WTC11 (cell line): ENCODE results near the gene CYP2B6. TPM values are rescaled to one million over a fixed set of nuclear protein-coding genes. Genes with fewer than 3 reads are reported as not detected.

Source experiments
- ATAC-seq: fragments of 200-7000 bp; cut with Tn5 transposase; 2 replicates; pipeline ENCODE4 v1.10.0; 2021; ENCODE audit warnings: mild to moderate bottlenecking, moderate library complexity
- CTCF ChIA-PET: fragments of 300-600 bp; sonication (Branson Sonifier 250); formaldehyde crosslinking; loops from one replicate; lab custom pipeline; 2021; ENCODE audit warnings: antibody characterized with exemption; lab: Charles Lee
- POLR2A ChIA-PET: fragments of 350-600 bp; sonication (Branson Sonifier 250); formaldehyde crosslinking; loops from one replicate; lab custom pipeline; 2021; ENCODE audit warnings: antibody characterized with exemption; lab: Charles Lee
- DNase-seq: peaks from one replicate; pipeline ENCODE4 v3.0.0; 2021; ENCODE audit warnings: low spot score
- H3K27ac Mint-ChIP-seq: 2 replicates; pipeline ENCODE4 v1.8.0; 2021; ENCODE audit warnings: mixed read lengths
- H3K27me3 Mint-ChIP-seq: 2 replicates; pipeline ENCODE4 v1.8.0; 2021; ENCODE audit warnings: low read depth, mild to moderate bottlenecking, moderate library complexity, mixed read lengths
- H3K36me3 Mint-ChIP-seq: 2 replicates; pipeline ENCODE4 v1.8.0; 2021; ENCODE audit warnings: mixed read lengths
- H3K4me1 Mint-ChIP-seq: 2 replicates; pipeline ENCODE4 v1.8.0; 2022; ENCODE audit warnings: mixed read lengths
- H3K4me3 Mint-ChIP-seq: 2 replicates; pipeline ENCODE4 v1.8.0; 2021; ENCODE audit warnings: mild to moderate bottlenecking, moderate library complexity, mixed read lengths
- H3K9me3 Mint-ChIP-seq: 2 replicates; pipeline ENCODE4 v1.8.0; 2021; ENCODE audit warnings: mixed read lengths
- ATF1 ChIP-seq: sonication (generic); formaldehyde crosslinking; IDR thresholded peaks from 2 replicates; pipeline ENCODE4 v1.8.1; 2023; ENCODE audit warnings: mild to moderate bottlenecking, moderate library complexity, missing genetic modification reagents
- CBFB ChIP-seq: sonication (generic); formaldehyde crosslinking; IDR thresholded peaks from 2 replicates; pipeline ENCODE4 v1.8.1; 2022; ENCODE audit warnings: mild to moderate bottlenecking, low read depth, missing genetic modification reagents
- ELF4 ChIP-seq: sonication (generic); formaldehyde crosslinking; IDR thresholded peaks from 2 replicates; pipeline ENCODE4 v1.8.1; 2022; ENCODE audit warnings: low read depth, mild to moderate bottlenecking, moderate library complexity, missing genetic modification reagents
- FOXJ3 ChIP-seq: sonication (generic); formaldehyde crosslinking; IDR thresholded peaks from 2 replicates; pipeline ENCODE4 v1.9.0; 2021; ENCODE audit warnings: missing genetic modification reagents, mild to moderate bottlenecking, borderline replicate concordance
- FOXP1 ChIP-seq: sonication (generic); formaldehyde crosslinking; IDR thresholded peaks from 2 replicates; pipeline ENCODE4 v1.8.0; 2022; ENCODE audit warnings: missing genetic modification reagents, mild to moderate bottlenecking, moderate library complexity, borderline replicate concordance
- GRHL2 ChIP-seq: fragments of 250-450 bp; sonication (Bioruptor Pico); IDR thresholded peaks from 2 replicates; pipeline ENCODE4 v1.8.0; 2022; ENCODE audit warnings: mild to moderate bottlenecking, moderate library complexity; ENCODE audit not compliant: insufficient replicate concordance, severe bottlenecking
- HMGA2 ChIP-seq: fragments of 250-450 bp; sonication (Bioruptor Pico); IDR thresholded peaks from 2 replicates; pipeline ENCODE4 v1.4.0; 2021; ENCODE audit warnings: mild to moderate bottlenecking, moderate library complexity
- IRF2 ChIP-seq: sonication (generic); formaldehyde crosslinking; IDR thresholded peaks from 2 replicates; pipeline ENCODE4 v1.8.0; 2022; ENCODE audit warnings: low read depth, missing genetic modification reagents, borderline replicate concordance
- KAT7 ChIP-seq: sonication (generic); formaldehyde crosslinking; IDR thresholded peaks from 2 replicates; pipeline ENCODE4 v1.8.1; 2023; ENCODE audit warnings: missing genetic modification reagents, mild to moderate bottlenecking, borderline replicate concordance
- NR1H2 ChIP-seq: sonication (generic); formaldehyde crosslinking; IDR thresholded peaks from 2 replicates; pipeline ENCODE4 v1.9.0; 2021; ENCODE audit warnings: mild to moderate bottlenecking, moderate library complexity, missing genetic modification reagents
- NR3C1 ChIP-seq: sonication (generic); formaldehyde crosslinking; conservative IDR thresholded peaks from 2 replicates; pipeline ENCODE4 v1.8.1; 2023; ENCODE audit warnings: low read depth, mild to moderate bottlenecking, missing genetic modification reagents
- SMAD4 ChIP-seq: sonication (generic); formaldehyde crosslinking; IDR thresholded peaks from 2 replicates; pipeline ENCODE4 v1.8.0; 2022; ENCODE audit warnings: mild to moderate bottlenecking, missing genetic modification reagents
- TEAD1 ChIP-seq: sonication (generic); formaldehyde crosslinking; IDR thresholded peaks from 2 replicates; pipeline ENCODE4 v1.8.0; 2022; ENCODE audit warnings: mild to moderate bottlenecking, missing genetic modification reagents
- TP53 ChIP-seq: sonication (generic); formaldehyde crosslinking; IDR thresholded peaks from 2 replicates; pipeline ENCODE4 v1.8.1; 2023; ENCODE audit warnings: mild to moderate bottlenecking, missing genetic modification reagents
- ZNF317 ChIP-seq: sonication (generic); formaldehyde crosslinking; IDR thresholded peaks from 2 replicates; pipeline ENCODE4 v1.8.1; 2023; ENCODE audit warnings: low read depth, mild to moderate bottlenecking, moderate library complexity, missing genetic modification reagents, borderline replicate concordance
- total RNA-seq: library from RNA; stranded (reverse); gene quantifications from 3 replicates; pipeline ENCODE4 v1.2.3, GENCODE V29; 2021
- TF ChIP-seq, protein P1 (sequence below): fragments of 250-450 bp; sonication (Bioruptor Pico); IDR thresholded peaks from 2 replicates; pipeline ENCODE4 v1.9.0; 2021; ENCODE audit warnings: moderate library complexity, mild to moderate bottlenecking, inconsistent platforms, borderline replicate concordance
- TF ChIP-seq, protein P2 (sequence below): sonication (generic); formaldehyde crosslinking; IDR thresholded peaks from 2 replicates; pipeline ENCODE4 v1.8.1; 2022; ENCODE audit warnings: mild to moderate bottlenecking, missing genetic modification reagents, moderate library complexity, borderline replicate concordance
- TF ChIP-seq, protein P3 (sequence below): sonication (generic); formaldehyde crosslinking; IDR thresholded peaks from 2 replicates; pipeline ENCODE4 v1.8.0; 2023; ENCODE audit warnings: missing genetic modification reagents, mild to moderate bottlenecking, borderline replicate concordance
- TF ChIP-seq, protein P4 (sequence below): fragments of 250-450 bp; sonication (Bioruptor Pico); conservative IDR thresholded peaks from 2 replicates; pipeline ENCODE4 v1.9.0; 2021; ENCODE audit warnings: mild to moderate bottlenecking
- TF ChIP-seq, protein P5 (sequence below): fragments of 250-450 bp; sonication (Bioruptor Pico); IDR thresholded peaks from 2 replicates; pipeline ENCODE4 v1.9.0; 2021; ENCODE audit warnings: mild to moderate bottlenecking, borderline replicate concordance

CYP2B6 gene
- total RNA-seq, 1 experiment from 2014 or later: 10.3 TPM

DNA sequence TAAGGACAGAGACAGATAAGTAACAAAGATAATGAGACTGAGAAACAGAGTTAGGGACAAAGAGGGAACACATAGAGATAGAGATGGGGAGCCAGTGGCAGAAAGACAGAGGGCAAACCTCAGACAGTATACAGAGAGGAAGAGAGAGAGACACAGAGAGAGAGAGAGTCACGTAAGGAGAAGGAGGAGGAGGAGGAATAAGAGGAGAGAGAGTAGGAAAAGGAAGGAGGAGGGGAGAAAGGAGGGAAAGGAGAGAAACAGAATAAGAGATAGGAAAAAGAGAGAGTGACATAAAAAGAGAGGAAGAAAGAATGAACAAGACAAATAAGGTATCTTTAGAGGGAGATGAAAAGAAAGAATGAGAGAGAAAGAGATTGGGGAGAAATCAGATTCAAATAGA lies 23.6 kb downstream of the CYP2B6 start (continued):
- TF ChIP-seq ELF4 (CRISPR knock-in tag) (no peak), ZNF317 (CRISPR knock-in tag) (no peak)

DNA sequence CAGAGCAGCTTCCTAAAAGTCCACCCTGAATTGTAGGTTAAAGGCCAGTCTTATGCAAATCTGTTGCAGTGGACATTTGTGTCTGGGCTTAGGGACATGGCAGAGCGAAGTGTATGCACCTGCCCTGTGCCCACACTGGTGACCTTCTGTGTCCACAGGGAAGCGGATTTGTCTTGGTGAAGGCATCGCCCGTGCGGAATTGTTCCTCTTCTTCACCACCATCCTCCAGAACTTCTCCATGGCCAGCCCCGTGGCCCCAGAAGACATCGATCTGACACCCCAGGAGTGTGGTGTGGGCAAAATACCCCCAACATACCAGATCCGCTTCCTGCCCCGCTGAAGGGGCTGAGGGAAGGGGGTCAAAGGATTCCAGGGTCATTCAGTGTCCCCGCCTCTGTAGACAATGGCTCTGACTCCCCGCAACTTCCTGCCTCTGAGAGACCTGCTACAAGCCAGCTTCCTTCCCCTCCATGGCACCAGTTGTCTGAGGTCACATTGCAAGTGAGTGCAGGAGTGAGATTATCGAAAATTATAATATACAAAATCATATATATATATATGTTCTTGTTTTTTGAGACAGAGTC lies 25.5 kb downstream of the CYP2B6 start:
- H3K4me1 Mint-ChIP-seq: no peaks in the 10 kb centered on the region
- ATAC-seq: no peak
- no peak overlapping the region for H3K27ac Mint-ChIP-seq
- no peak for TF ChIP-seq IRF2 (CRISPR knock-in tag)
- TF ChIP-seq, protein P1, sequence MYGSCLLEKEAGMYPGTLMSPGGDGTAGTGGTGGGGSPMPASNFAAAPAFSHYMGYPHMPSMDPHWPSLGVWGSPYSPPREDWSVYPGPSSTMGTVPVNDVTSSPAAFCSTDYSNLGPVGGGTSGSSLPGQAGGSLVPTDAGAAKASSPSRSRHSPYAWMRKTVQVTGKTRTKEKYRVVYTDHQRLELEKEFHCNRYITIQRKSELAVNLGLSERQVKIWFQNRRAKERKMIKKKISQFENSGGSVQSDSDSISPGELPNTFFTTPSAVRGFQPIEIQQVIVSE (CRISPR knock-in tag): no peak
- TF ChIP-seq, protein P2, sequence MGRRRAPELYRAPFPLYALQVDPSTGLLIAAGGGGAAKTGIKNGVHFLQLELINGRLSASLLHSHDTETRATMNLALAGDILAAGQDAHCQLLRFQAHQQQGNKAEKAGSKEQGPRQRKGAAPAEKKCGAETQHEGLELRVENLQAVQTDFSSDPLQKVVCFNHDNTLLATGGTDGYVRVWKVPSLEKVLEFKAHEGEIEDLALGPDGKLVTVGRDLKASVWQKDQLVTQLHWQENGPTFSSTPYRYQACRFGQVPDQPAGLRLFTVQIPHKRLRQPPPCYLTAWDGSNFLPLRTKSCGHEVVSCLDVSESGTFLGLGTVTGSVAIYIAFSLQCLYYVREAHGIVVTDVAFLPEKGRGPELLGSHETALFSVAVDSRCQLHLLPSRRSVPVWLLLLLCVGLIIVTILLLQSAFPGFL (CRISPR knock-in tag): no peak
- TF ChIP-seq SMAD4 (CRISPR knock-in tag): no peak
- no peak for TF ChIP-seq NR3C1 (CRISPR knock-in tag)
- TF ChIP-seq FOXJ3 (CRISPR knock-in tag): no peak
- TF ChIP-seq NR1H2 (CRISPR knock-in tag): no peak
- TF ChIP-seq GRHL2: no peak
- no peak for TF ChIP-seq HMGA2 (CRISPR knock-in tag)
- no peak for TF ChIP-seq KAT7 (CRISPR knock-in tag)
- TF ChIP-seq, protein P3, sequence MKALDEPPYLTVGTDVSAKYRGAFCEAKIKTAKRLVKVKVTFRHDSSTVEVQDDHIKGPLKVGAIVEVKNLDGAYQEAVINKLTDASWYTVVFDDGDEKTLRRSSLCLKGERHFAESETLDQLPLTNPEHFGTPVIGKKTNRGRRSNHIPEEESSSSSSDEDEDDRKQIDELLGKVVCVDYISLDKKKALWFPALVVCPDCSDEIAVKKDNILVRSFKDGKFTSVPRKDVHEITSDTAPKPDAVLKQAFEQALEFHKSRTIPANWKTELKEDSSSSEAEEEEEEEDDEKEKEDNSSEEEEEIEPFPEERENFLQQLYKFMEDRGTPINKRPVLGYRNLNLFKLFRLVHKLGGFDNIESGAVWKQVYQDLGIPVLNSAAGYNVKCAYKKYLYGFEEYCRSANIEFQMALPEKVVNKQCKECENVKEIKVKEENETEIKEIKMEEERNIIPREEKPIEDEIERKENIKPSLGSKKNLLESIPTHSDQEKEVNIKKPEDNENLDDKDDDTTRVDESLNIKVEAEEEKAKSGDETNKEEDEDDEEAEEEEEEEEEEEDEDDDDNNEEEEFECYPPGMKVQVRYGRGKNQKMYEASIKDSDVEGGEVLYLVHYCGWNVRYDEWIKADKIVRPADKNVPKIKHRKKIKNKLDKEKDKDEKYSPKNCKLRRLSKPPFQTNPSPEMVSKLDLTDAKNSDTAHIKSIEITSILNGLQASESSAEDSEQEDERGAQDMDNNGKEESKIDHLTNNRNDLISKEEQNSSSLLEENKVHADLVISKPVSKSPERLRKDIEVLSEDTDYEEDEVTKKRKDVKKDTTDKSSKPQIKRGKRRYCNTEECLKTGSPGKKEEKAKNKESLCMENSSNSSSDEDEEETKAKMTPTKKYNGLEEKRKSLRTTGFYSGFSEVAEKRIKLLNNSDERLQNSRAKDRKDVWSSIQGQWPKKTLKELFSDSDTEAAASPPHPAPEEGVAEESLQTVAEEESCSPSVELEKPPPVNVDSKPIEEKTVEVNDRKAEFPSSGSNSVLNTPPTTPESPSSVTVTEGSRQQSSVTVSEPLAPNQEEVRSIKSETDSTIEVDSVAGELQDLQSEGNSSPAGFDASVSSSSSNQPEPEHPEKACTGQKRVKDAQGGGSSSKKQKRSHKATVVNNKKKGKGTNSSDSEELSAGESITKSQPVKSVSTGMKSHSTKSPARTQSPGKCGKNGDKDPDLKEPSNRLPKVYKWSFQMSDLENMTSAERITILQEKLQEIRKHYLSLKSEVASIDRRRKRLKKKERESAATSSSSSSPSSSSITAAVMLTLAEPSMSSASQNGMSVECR: no peak
- no peak for TF ChIP-seq FOXP1 (CRISPR knock-in tag)
- no peak for TF ChIP-seq CBFB (CRISPR knock-in tag)
- no peak for TF ChIP-seq TEAD1 (CRISPR knock-in tag)
- TF ChIP-seq, all 79 proteins: peak for 0
- Mint-ChIP-seq H3K36me3 (peaks cover 16% of the 10 kb centered on the region), H3K9me3 (peaks cover 4% of the 10 kb centered on the region), H3K27me3 (no peaks in the 10 kb centered on the region; the same call in 1 of the 2 replicates), H3K4me3 (no peak overlapping the region)
- CTCF ChIA-PET: no interaction called here
- DNase-seq: no peak
- POLR2A ChIA-PET: no interaction called here

DNA sequence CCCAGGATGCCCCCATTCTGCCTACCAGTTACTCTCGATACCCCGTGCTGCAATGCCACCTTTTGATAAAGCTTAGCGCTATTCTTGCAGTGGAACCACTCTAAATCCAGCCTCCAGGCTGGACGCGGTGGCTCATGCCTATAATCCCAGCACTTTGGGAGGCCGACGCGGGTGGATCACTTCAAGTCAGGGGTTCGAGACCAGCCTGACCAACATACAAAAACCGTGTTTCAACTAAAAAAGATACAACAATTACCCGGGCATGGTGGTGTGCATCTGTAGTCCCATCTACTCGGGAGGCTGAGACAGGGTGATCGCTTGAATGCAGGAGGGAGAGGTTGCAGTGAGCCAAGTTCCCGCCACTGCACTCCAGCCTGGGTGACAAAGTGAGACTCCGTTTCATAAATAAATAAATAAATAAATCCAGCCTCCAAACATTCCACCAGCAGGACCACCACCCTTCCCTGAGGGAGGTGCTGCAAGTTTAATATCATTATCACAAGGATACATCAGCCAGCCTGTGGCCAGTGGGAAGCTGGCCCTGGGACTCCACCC lies 27.7 kb downstream of the CYP2B6 start:
- H3K27ac Mint-ChIP-seq: no peak overlapping the region
- no peak overlapping the region for H3K4me3 Mint-ChIP-seq
- POLR2A ChIA-PET: no interaction called here
- ATAC-seq (no peak), DNase-seq (no peak)
- H3K4me1 Mint-ChIP-seq: peaks cover 6% of the 10 kb centered on the region
- CTCF ChIA-PET: no interaction called here
- H3K9me3 Mint-ChIP-seq: no peaks in the 10 kb centered on the region
- H3K36me3 Mint-ChIP-seq: no peaks in the 10 kb centered on the region
- peaks cover under 1% of the 10 kb centered on the region; the same call in 1 of the 2 replicates for H3K27me3 Mint-ChIP-seq
- TF ChIP-seq, protein P4, sequence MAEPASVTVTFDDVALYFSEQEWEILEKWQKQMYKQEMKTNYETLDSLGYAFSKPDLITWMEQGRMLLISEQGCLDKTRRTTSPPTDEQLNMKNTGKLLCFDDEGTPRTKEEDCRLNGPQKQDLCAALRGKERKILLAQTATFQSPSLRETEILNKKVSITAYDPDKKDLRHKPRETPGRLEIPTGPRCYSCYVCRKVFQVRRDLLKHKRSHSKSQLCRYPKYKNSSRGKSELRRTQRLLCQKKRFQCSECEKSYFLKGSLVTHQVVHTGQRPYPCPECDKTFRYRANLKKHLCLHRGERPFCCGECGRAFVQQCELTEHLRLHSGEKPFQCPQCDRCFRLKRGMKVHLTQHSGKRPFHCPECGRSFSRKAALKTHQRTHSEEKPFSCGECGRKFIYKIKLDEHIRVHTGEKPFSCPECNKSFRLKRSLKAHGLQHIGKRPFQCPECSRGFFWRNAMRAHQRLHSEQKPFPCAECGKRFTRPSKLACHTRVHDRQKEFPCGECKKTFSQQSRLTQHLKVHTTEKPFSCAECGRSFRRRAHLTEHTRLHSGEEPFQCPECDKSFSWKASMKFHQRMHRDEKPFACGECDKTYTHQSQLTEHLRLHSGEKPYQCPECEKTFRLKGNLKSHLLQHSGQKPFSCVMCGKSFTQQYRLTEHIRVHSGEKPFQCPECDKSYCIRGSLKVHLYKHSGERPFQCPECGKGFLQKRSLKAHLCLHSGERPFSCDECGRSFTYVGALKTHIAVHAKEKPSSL (CRISPR knock-in tag): no peak
- TF ChIP-seq, protein P5, sequence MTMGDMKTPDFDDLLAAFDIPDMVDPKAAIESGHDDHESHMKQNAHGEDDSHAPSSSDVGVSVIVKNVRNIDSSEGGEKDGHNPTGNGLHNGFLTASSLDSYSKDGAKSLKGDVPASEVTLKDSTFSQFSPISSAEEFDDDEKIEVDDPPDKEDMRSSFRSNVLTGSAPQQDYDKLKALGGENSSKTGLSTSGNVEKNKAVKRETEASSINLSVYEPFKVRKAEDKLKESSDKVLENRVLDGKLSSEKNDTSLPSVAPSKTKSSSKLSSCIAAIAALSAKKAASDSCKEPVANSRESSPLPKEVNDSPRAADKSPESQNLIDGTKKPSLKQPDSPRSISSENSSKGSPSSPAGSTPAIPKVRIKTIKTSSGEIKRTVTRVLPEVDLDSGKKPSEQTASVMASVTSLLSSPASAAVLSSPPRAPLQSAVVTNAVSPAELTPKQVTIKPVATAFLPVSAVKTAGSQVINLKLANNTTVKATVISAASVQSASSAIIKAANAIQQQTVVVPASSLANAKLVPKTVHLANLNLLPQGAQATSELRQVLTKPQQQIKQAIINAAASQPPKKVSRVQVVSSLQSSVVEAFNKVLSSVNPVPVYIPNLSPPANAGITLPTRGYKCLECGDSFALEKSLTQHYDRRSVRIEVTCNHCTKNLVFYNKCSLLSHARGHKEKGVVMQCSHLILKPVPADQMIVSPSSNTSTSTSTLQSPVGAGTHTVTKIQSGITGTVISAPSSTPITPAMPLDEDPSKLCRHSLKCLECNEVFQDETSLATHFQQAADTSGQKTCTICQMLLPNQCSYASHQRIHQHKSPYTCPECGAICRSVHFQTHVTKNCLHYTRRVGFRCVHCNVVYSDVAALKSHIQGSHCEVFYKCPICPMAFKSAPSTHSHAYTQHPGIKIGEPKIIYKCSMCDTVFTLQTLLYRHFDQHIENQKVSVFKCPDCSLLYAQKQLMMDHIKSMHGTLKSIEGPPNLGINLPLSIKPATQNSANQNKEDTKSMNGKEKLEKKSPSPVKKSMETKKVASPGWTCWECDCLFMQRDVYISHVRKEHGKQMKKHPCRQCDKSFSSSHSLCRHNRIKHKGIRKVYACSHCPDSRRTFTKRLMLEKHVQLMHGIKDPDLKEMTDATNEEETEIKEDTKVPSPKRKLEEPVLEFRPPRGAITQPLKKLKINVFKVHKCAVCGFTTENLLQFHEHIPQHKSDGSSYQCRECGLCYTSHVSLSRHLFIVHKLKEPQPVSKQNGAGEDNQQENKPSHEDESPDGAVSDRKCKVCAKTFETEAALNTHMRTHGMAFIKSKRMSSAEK (CRISPR knock-in tag): no peak
- TF ChIP-seq ATF1 (CRISPR knock-in tag) (no peak), TP53 (CRISPR knock-in tag) (no peak)
